Liver (tissue), 9 donors: ENCODE data around the gene CDH22. TPM values are rescaled to one million over a fixed set of nuclear protein-coding genes. Genes with fewer than 3 reads are reported as not detected.

Experiments
- DNase-seq: peaks from one replicate; pipeline ENCODE4 v3.0.0-alpha.2; 2017; ENCODE audit warnings: low spot score
- H3K27ac ChIP-seq, 2 donors: one replicate each; pipeline ENCODE4 v1.7.0; 2013; ENCODE audit warnings: inconsistent platforms in 2 of 2, low read length in 2 of 2, control low read depth in 1 of 2, low read depth in 1 of 2, mild to moderate bottlenecking in 1 of 2
- H3K27me3 ChIP-seq, 4 donors: one replicate each; pipeline versions ENCODE4 v1.6.1 to v1.7.0; 2013; ENCODE audit warnings: low read length in 3 of 4, inconsistent platforms in 1 of 4, mild to moderate bottlenecking in 1 of 4, moderate library complexity in 1 of 4; ENCODE audit not compliant: control insufficient read depth in 4 of 4, insufficient read depth in 4 of 4
- H3K36me3 ChIP-seq, 4 donors: one replicate each; pipeline versions ENCODE4 v1.6.1 to v1.7.0; 2013; ENCODE audit warnings: low read length in 3 of 4, mild to moderate bottlenecking in 3 of 4, low read depth in 1 of 4, moderate library complexity in 1 of 4; ENCODE audit not compliant: control insufficient read depth in 4 of 4, insufficient read depth in 3 of 4
- H3K4me1 ChIP-seq, 4 donors: one replicate each; pipeline versions ENCODE4 v1.6.1 to v1.7.0; 2013; ENCODE audit warnings: low read length in 3 of 4, mild to moderate bottlenecking in 3 of 4, moderate library complexity in 1 of 4; ENCODE audit not compliant: control insufficient read depth in 4 of 4, insufficient read depth in 4 of 4
- H3K4me3 ChIP-seq, 3 donors: one replicate each; pipeline versions ENCODE4 v1.6.1 to v1.7.0; 2013; ENCODE audit warnings: low read length in 3 of 3, control low read depth in 1 of 3, low read depth in 1 of 3, mild to moderate bottlenecking in 1 of 3
- H3K9ac ChIP-seq, 2 donors: one replicate each; pipeline ENCODE4 v1.7.0; 2013; ENCODE audit warnings: low read length in 2 of 2, mild to moderate bottlenecking in 2 of 2, moderate library complexity in 2 of 2, control low read depth in 1 of 2, low read depth in 1 of 2
- H3K9me3 ChIP-seq, 4 donors: one replicate each; pipeline versions ENCODE4 v1.6.1 to v1.7.0; 2013; ENCODE audit warnings: low read length in 3 of 4; ENCODE audit not compliant: control insufficient read depth in 4 of 4
- EGR1 ChIP-seq, 2 donors: IDR thresholded peaks; 2 replicates each; pipeline ENCODE4 v1.6.1; 2016 to 2018; ENCODE audit warnings: antibody characterized with exemption in 2 of 2, low read depth in 2 of 2
- FOXA2 ChIP-seq: IDR thresholded peaks from 2 replicates; pipeline ENCODE4 v1.6.1; 2016; ENCODE audit warnings: antibody characterized with exemption
- GABPA ChIP-seq, 2 donors: IDR thresholded peaks in 1 of 2; conservative IDR thresholded peaks in 1 of 2; 2 replicates each; pipeline ENCODE4 v1.6.1; 2016; ENCODE audit warnings: antibody characterized with exemption in 2 of 2, mild to moderate bottlenecking in 1 of 2, moderate library complexity in 1 of 2
- HNF4A ChIP-seq, 2 donors: conservative IDR thresholded peaks; 2 replicates each; pipeline ENCODE4 v1.6.1; 2016; ENCODE audit warnings: antibody characterized with exemption in 2 of 2, mild to moderate bottlenecking in 2 of 2
- HNF4G ChIP-seq: IDR thresholded peaks from 2 replicates; pipeline ENCODE4 v1.6.1; 2016; ENCODE audit warnings: antibody characterized with exemption
- JUND ChIP-seq, 2 donors: IDR thresholded peaks; 2 replicates each; pipeline ENCODE4 v1.6.1; 2016; ENCODE audit warnings: antibody characterized with exemption in 2 of 2
- NR2F2 ChIP-seq: IDR thresholded peaks from 2 replicates; pipeline ENCODE4 v1.6.1; 2016; ENCODE audit warnings: antibody characterized with exemption
- RAD21 ChIP-seq, 2 donors: IDR thresholded peaks; 2 replicates each; pipeline ENCODE4 v1.6.1; 2016; ENCODE audit warnings: antibody characterized with exemption in 2 of 2, mild to moderate bottlenecking in 2 of 2
- RXRA ChIP-seq, 2 donors: IDR thresholded peaks; 2 replicates each; pipeline ENCODE4 v1.6.1; 2017 to 2018; ENCODE audit warnings: antibody characterized with exemption in 2 of 2, mild to moderate bottlenecking in 1 of 2
- SP1 ChIP-seq: IDR thresholded peaks from 2 replicates; pipeline ENCODE4 v1.6.1; 2018; ENCODE audit warnings: antibody characterized with exemption, mild to moderate bottlenecking
- TAF1 ChIP-seq: conservative IDR thresholded peaks from 2 replicates; pipeline ENCODE4 v1.6.1; 2016; ENCODE audit warnings: antibody characterized with exemption, mild to moderate bottlenecking
- YY1 ChIP-seq: IDR thresholded peaks from 2 replicates; pipeline ENCODE4 v1.6.1; 2016; ENCODE audit warnings: antibody characterized with exemption, mild to moderate bottlenecking
- WGBS: extraction: QIAGEN DNeasy Blood & Tissue Kit; methylation state at CpG from one replicate; pipeline ENCODE4 v1.1.7; 2013; 5-methylcytosine and 5-hydroxymethylcytosine counted together
- polyA plus RNA-seq, 2 donors: library from polyadenylated mRNA; stranded (reverse) in 1 of 2; unstranded in 1 of 2; fragments of 200-250 nt in 1 of 2; fragments of >200 nt in 1 of 2; fragmentation: Nextera tagmentation in 1 of 2; extraction: Ambion mirVana in 1 of 2; gene quantifications; one replicate each; pipeline versions ENCODE4 v1.2.1 to v1.2.3, GENCODE V29; 2013 to 2015
- total RNA-seq, 2 donors: library from RNA; depleted of rRNA; stranded (reverse); fragments of >200 nt; gene quantifications; one replicate each; pipeline ENCODE4 v1.2.3, GENCODE V29; 2014
- TF ChIP-seq, protein P1 (sequence below): IDR thresholded peaks from 2 replicates; pipeline ENCODE4 v1.6.1; 2016; ENCODE audit warnings: antibody characterized with exemption
- TF ChIP-seq, protein P2 (sequence below): IDR thresholded peaks from 2 replicates; pipeline ENCODE4 v1.6.1; 2016; ENCODE audit warnings: antibody characterized with exemption, mild to moderate bottlenecking
- TF ChIP-seq, protein P3 (sequence below): fragments of 150-350 bp; IDR thresholded peaks from 2 replicates; pipeline ENCODE4 v1.5.1; 2017; ENCODE audit warnings: improper control_type of control experiment, low read depth, low read length; ENCODE audit not compliant: missing input control
- TF ChIP-seq, protein P4 (sequence below): IDR thresholded peaks from 2 replicates; pipeline ENCODE4 v1.6.1; 2016; ENCODE audit warnings: antibody characterized with exemption
- donor health status: healthy.
- donor health status: healthy.
- donor health status: healthy.
- donor health status: healthy.
- donor health status: healthy.

CDH22 gene
- total and polyA plus RNA-seq, 4 donors: 0.02 TPM; not detected in 3

DNA sequence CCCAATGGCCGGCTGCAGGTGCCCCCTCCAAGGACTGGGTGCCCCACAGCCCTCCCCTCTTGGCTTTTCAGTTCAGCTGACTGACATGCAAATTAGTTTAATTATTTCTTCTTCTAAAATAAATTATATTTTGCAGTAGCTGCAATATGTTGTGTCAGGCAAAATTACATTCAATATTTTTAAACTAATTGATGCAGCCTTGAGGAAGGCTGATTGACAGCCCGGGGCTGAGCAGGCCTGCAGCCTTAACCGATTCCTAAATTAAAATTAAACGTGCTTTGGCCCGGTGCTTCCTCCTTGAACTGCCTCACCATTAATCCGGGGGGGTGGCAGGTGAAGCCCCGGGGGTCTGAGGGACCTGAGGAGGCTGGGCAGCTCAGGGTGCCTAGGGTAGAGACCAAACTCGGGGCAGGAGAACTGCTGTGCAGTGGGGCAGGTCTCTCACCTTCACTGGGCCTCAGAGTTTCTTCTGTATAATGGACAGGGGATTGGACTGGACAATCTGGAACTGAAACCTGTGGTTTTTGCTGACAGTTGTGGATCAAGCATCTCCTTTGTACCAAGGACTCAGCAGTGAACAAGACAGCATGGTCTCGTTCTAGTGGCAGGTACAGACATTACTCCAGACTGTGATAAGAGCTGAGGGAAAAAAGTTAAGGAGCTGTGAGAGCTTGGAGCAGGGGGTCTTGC, 117.7 kb downstream of the CDH22 start:
- no peaks in the 10 kb centered on the region for H3K36me3 ChIP-seq
- H3K9ac ChIP-seq: no peak overlapping the region
- H3K4me3 ChIP-seq: no peak overlapping the region
- peaks cover 0 to 6% (median 0%) of the 10 kb centered on the region in 4 donors for H3K27me3 ChIP-seq
- no peak overlapping the region for H3K27ac ChIP-seq
- H3K9me3 ChIP-seq: no peaks in the 10 kb centered on the region
- H3K4me1 ChIP-seq: no peaks in the 10 kb centered on the region
- TF ChIP-seq GABPA (IDR thresholded peaks at IDR 0.05 in 1 of 2, conservative IDR thresholded peaks at IDR 0.05 in 1 of 2) (no peak), SP1 (no peak), NR2F2 (no peak), YY1 (no peak), FOXA2 (no peak), RAD21 (IDR thresholded peaks at IDR 0.05) (no peak), HNF4G (no peak)
- TF ChIP-seq, protein P1, sequence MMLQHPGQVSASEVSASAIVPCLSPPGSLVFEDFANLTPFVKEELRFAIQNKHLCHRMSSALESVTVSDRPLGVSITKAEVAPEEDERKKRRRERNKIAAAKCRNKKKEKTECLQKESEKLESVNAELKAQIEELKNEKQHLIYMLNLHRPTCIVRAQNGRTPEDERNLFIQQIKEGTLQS: no peak
- TF ChIP-seq, protein P2, sequence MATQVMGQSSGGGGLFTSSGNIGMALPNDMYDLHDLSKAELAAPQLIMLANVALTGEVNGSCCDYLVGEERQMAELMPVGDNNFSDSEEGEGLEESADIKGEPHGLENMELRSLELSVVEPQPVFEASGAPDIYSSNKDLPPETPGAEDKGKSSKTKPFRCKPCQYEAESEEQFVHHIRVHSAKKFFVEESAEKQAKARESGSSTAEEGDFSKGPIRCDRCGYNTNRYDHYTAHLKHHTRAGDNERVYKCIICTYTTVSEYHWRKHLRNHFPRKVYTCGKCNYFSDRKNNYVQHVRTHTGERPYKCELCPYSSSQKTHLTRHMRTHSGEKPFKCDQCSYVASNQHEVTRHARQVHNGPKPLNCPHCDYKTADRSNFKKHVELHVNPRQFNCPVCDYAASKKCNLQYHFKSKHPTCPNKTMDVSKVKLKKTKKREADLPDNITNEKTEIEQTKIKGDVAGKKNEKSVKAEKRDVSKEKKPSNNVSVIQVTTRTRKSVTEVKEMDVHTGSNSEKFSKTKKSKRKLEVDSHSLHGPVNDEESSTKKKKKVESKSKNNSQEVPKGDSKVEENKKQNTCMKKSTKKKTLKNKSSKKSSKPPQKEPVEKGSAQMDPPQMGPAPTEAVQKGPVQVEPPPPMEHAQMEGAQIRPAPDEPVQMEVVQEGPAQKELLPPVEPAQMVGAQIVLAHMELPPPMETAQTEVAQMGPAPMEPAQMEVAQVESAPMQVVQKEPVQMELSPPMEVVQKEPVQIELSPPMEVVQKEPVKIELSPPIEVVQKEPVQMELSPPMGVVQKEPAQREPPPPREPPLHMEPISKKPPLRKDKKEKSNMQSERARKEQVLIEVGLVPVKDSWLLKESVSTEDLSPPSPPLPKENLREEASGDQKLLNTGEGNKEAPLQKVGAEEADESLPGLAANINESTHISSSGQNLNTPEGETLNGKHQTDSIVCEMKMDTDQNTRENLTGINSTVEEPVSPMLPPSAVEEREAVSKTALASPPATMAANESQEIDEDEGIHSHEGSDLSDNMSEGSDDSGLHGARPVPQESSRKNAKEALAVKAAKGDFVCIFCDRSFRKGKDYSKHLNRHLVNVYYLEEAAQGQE: no peak
- TF ChIP-seq, protein P3, sequence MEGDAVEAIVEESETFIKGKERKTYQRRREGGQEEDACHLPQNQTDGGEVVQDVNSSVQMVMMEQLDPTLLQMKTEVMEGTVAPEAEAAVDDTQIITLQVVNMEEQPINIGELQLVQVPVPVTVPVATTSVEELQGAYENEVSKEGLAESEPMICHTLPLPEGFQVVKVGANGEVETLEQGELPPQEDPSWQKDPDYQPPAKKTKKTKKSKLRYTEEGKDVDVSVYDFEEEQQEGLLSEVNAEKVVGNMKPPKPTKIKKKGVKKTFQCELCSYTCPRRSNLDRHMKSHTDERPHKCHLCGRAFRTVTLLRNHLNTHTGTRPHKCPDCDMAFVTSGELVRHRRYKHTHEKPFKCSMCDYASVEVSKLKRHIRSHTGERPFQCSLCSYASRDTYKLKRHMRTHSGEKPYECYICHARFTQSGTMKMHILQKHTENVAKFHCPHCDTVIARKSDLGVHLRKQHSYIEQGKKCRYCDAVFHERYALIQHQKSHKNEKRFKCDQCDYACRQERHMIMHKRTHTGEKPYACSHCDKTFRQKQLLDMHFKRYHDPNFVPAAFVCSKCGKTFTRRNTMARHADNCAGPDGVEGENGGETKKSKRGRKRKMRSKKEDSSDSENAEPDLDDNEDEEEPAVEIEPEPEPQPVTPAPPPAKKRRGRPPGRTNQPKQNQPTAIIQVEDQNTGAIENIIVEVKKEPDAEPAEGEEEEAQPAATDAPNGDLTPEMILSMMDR: no peak
- WGBS: 62% methylated on average over 9 of the region's 9 CpGs
- no peak for DNase-seq

DNA sequence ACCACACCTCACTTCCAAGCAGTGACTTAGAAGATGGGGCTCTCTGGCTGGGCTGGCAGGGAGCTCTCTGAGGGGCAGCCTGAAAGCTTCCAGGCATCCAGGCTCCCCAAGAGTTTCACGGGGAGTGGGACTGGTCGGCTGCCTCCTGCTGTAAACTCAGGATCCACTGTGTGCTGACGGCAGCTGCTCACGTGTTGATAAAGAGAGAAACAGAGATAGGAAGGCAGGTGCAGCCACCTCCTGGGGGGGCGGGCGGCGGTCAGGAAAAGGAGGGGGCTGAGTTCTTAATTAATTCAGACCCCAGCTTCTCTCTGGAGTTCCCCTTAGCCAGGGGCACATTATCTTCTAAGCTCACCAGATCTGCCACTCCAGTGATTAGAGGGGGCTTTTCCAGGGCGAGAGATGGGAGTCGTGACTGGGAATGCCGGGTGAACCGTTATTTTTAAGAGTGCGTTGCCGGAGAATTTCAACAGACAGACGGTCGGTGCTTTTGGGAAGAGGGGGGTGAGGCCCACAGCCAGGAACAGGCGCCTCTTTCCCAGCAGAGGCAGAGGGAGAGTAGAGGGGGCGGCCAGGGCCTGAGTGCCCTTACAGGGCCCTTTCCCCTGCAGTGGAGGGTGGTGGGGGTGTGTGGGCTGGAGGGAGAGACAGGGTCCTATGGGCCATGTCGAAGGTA, 119.3 kb downstream of the CDH22 start:
- 29% methylated on average over 18 of the region's 18 CpGs for WGBS
- no peaks in the 10 kb centered on the region for H3K4me1 ChIP-seq
- no peak for DNase-seq
- H3K4me3 ChIP-seq: no peak overlapping the region
- no peak overlapping the region for H3K27ac ChIP-seq
- H3K9me3 ChIP-seq: no peaks in the 10 kb centered on the region
- H3K9ac ChIP-seq: no peak overlapping the region
- H3K36me3 ChIP-seq: no peaks in the 10 kb centered on the region
- peaks cover 0 to 6% (median 0%) of the 10 kb centered on the region in 4 donors for H3K27me3 ChIP-seq
- TF ChIP-seq RXRA (IDR thresholded peaks at IDR 0.05): no peak
- TF ChIP-seq NR2F2: no peak
- no peak for TF ChIP-seq GABPA (IDR thresholded peaks at IDR 0.05 in 1 of 2, conservative IDR thresholded peaks at IDR 0.05 in 1 of 2)
- no peak for TF ChIP-seq JUND (IDR thresholded peaks at IDR 0.05)
- TF ChIP-seq, protein P3: no peak
- no peak for TF ChIP-seq HNF4A (conservative IDR thresholded peaks at IDR 0.05)
- TF ChIP-seq, protein P2: no peak
- TF ChIP-seq FOXA2: no peak
- no peak for TF ChIP-seq YY1
- no peak for TF ChIP-seq TAF1
- TF ChIP-seq, protein P4, sequence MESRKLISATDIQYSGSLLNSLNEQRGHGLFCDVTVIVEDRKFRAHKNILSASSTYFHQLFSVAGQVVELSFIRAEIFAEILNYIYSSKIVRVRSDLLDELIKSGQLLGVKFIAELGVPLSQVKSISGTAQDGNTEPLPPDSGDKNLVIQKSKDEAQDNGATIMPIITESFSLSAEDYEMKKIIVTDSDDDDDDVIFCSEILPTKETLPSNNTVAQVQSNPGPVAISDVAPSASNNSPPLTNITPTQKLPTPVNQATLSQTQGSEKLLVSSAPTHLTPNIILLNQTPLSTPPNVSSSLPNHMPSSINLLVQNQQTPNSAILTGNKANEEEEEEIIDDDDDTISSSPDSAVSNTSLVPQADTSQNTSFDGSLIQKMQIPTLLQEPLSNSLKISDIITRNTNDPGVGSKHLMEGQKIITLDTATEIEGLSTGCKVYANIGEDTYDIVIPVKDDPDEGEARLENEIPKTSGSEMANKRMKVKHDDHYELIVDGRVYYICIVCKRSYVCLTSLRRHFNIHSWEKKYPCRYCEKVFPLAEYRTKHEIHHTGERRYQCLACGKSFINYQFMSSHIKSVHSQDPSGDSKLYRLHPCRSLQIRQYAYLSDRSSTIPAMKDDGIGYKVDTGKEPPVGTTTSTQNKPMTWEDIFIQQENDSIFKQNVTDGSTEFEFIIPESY: no peak
- no peak for TF ChIP-seq EGR1 (IDR thresholded peaks at IDR 0.05; ENCODE audit: low read depth in 2 of 2)
- TF ChIP-seq HNF4G: no peak
